ENCODE measurements around the gene SMG7. TPM values are rescaled to one million over a fixed set of nuclear protein-coding genes. Genes with fewer than 3 reads are reported as not detected.

SMG7 gene
- total and polyA plus RNA-seq, 8 donors, result 13.4 to 44.9 (median 29.1) TPM

DNA sequence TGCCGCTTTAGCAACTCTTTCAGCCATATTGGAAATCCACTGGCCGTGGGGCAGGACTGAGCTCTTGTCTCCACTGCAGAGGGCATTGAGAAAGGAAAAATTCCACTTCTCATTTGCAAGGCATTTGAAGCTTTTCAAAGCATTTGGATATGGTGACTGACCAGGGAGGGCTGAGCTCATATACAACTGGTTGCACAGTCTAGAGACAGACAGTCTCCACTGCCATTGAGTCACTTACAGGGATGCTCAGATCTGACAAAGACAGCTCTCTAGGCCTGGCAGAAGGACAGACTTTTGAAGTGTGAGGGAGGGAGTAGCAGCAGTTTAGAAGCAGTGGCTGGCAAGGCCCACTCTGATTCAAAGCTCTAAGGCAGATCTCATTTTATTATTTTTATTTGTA lies 93.7 kb downstream of the SMG7 start:
- DNase-seq, result no peak
- TF ChIP-seq, protein P1, sequence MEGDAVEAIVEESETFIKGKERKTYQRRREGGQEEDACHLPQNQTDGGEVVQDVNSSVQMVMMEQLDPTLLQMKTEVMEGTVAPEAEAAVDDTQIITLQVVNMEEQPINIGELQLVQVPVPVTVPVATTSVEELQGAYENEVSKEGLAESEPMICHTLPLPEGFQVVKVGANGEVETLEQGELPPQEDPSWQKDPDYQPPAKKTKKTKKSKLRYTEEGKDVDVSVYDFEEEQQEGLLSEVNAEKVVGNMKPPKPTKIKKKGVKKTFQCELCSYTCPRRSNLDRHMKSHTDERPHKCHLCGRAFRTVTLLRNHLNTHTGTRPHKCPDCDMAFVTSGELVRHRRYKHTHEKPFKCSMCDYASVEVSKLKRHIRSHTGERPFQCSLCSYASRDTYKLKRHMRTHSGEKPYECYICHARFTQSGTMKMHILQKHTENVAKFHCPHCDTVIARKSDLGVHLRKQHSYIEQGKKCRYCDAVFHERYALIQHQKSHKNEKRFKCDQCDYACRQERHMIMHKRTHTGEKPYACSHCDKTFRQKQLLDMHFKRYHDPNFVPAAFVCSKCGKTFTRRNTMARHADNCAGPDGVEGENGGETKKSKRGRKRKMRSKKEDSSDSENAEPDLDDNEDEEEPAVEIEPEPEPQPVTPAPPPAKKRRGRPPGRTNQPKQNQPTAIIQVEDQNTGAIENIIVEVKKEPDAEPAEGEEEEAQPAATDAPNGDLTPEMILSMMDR (IDR thresholded peaks at IDR 0.05), result no peak
- TF ChIP-seq EP300 (IDR thresholded peaks at IDR 0.05) (no peak), POLR2A (IDR thresholded peaks at IDR 0.05) (no peak), POLR2AphosphoS5 (IDR thresholded peaks at IDR 0.05) (no peak)
- Histone ChIP-seq H3K4me1 (peaks cover 0 to 15% (median 8%) of the 10 kb centered on the region in 4 donors), H3K9me3 (no peaks in the 10 kb centered on the region), H3K4me3 (no peak overlapping the region), H3K36me3 (peaks cover 0 to 14% (median 0%) of the 10 kb centered on the region in 4 donors), H3K27me3 (no peaks in the 10 kb centered on the region), H3K27ac (no peak overlapping the region)
- 92 to 100% (median 95%) methylated on average over 2 of the region's 2 CpGs for WGBS, 5 donors
- intact Hi-C loops (cut with DNase I; ENCODE audit: low total_unique reads), result no loop called here

DNA sequence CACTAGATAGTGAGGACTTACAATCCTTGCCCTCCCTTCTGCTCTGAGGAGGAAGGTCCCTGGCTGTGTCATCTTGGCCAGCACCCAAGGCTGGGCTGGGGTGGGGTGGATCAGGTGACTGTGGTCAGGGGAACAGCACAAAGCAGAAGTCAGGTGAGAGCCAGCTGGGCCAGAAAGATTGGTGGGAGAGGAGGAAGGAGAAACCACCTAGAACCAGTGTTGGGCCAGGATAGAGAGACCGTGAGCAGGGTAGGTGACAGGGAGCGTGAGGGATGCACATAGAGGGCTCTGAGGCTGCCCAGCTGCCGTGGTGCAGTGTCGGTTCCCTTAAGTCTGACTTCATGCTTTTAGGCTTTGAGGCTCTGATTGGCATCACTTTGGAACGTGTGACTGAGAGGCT lies 95.3 kb downstream of the SMG7 start:
- DNase-seq, result peak; percentile 59 to 62
- TF ChIP-seq POLR2AphosphoS5 (IDR thresholded peaks at IDR 0.05) (peak in 2 of 3 donors; percentile 12 to 15), EP300 (IDR thresholded peaks at IDR 0.05) (no peak)
- Histone ChIP-seq H3K27me3 (no peaks in the 10 kb centered on the region), H3K27ac (peak overlapping the region in 2 of 5 donors; percentile 51 to 68), H3K4me1 (peaks cover 0 to 15% (median 8%) of the 10 kb centered on the region in 4 donors), H3K9me3 (no peaks in the 10 kb centered on the region), H3K36me3 (peaks cover 0 to 8% (median 0%) of the 10 kb centered on the region in 4 donors), H3K4me3 (no peak overlapping the region)
- 39 to 61% (median 58%) methylated on average over 5 of the region's 5 CpGs for WGBS, 5 donors
- intact Hi-C loops (cut with DNase I; ENCODE audit: low total_unique reads), result no loop called here

DNA sequence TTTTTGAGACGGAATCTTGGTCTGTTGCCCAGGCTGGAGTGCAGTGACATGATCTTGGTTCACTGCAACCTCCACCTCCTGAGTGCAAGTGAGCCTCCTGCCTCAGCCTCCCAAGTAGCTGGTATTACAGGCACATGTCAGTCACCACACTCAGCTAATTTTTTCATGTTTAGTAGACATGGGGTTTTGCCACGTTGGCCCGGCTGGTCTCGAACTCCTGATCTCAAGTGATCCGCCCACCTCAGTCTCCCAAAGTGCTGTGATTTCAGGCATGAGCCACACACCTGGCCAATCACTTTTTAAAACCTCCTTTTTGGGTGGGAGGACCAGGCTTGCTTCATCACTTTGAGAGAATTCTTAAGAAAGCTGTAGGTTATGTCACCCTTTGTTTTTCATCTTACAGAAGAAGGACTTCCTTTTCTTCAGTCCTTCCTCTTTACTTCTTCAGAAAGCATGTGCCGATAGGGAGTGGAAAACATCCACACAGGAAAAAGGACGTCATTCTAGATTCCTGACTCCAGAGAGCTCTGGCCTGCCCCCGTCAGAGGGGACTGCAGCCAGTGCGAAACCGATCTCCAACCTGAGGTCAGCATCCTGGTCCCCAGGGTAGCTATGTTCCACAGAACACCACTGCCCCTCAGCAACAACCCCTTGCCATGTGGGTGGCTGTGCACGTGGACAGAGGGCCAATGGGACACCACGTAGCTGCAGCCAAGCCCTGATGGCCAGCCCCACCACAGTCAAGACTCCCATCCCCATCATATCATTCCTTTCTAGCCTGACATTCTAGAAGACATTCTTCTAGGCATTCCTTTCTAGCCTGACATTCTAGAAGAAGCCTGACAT lies 96.1 kb downstream of the SMG7 start:
- DNase-seq, result no peak
- 77 to 83% (median 80%) methylated on average over 12 of the region's 12 CpGs for WGBS, 5 donors
- no peak for TF ChIP-seq POLR2A (IDR thresholded peaks at IDR 0.05)
- TF ChIP-seq, protein P1 (IDR thresholded peaks at IDR 0.05), result no peak
- no peak for TF ChIP-seq EP300 (IDR thresholded peaks at IDR 0.05)
- no peak for TF ChIP-seq POLR2AphosphoS5 (IDR thresholded peaks at IDR 0.05)

DNA sequence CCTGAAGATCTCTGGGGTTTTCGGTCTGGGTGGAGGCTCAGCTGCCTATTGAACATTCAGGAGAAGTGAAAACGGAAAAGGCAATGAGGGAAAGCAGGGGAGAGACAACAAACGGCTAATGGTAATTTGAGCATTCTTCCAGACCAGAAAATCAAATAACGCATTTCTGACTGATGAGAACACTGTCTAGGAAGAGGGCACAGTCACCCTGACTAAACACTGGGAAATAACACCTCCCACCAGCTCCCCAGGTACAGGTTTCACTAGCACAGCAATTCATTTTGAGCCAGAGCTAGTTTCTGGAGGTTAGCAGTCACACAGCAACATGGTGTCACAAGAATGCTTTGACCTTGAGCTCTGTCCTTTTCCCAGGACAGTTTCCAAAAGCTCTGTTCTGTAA lies 96.8 kb downstream of the SMG7 start:
- Histone ChIP-seq H3K27me3 (no peaks in the 10 kb centered on the region), H3K4me3 (no peak overlapping the region), H3K4me1 (peaks cover 0 to 15% (median 8%) of the 10 kb centered on the region in 4 donors), H3K27ac (peak overlapping the region in 2 of 5 donors; percentile 51 to 68), H3K9me3 (no peaks in the 10 kb centered on the region), H3K36me3 (no peaks in the 10 kb centered on the region)
- intact Hi-C loops (cut with DNase I; ENCODE audit: low total_unique reads), result no loop called here
- TF ChIP-seq EP300 (IDR thresholded peaks at IDR 0.05), result no peak
- no peak for TF ChIP-seq POLR2AphosphoS5 (IDR thresholded peaks at IDR 0.05)
- TF ChIP-seq, protein P1 (IDR thresholded peaks at IDR 0.05), result no peak
- no peak for TF ChIP-seq POLR2A (IDR thresholded peaks at IDR 0.05)
- 70 to 78% (median 72%) methylated on average over 4 of the region's 4 CpGs for WGBS, 5 donors
- DNase-seq, result no peak

More for the DNA sequence above, 96.1 kb downstream of the SMG7 start:
- no peak overlapping the region for H3K4me3 ChIP-seq
- no peaks in the 10 kb centered on the region for H3K27me3 ChIP-seq
- peak overlapping the region in 2 of 5 donors; percentile 51 to 68 for H3K27ac ChIP-seq
- H3K36me3 ChIP-seq, result peaks cover 0 to under 1% (median 0%) of the 10 kb centered on the region in 4 donors
- H3K9me3 ChIP-seq, result no peaks in the 10 kb centered on the region
- intact Hi-C loops (cut with DNase I; ENCODE audit: low total_unique reads), result no loop called here
- peaks cover 0 to 15% (median 8%) of the 10 kb centered on the region in 4 donors for H3K4me1 ChIP-seq
